ENCODE results near the gene DCST1.

DCST1 gene

DNA sequence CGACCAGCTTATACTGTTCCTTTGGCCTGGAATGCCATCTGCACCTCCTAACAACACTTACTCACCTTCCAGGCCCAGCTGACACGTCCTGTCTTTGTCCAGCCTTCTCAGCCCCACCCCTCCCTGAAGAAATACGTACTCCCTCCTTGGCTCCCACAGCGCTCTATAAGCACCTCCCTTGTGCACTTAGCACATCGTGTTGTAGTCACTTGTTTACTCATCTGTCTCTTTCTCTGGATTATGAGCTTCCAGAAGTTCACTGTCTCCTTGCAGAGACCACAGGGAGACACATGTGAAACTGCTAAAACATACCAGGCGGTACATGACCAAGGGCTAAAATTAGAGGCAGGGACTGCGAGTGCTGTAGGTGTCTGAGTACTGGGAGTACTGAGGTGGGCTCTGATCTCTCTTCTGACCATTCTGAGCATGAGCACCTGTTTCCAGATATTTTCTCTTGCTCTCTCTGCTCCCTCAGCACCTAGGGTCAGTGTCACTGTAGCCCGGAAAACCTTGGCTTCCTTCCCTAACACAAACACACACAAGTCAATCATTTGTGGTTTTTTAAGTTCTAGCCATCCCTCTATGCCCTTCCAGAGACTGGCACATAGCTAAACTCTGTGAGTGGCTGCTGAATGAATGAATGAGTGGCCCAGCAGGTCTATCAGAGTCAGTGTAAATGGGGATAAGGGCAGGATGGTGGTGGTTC lies 5.1 kb downstream of the DCST1 start:
- H4K20me1 ChIP-seq (ENCODE audit: low read depth, low read length): no peaks in the 10 kb centered on the region
- no peaks in the 10 kb centered on the region for H3K36me3 ChIP-seq (ENCODE audit: low read length)
- no peak for TF ChIP-seq EZH2phosphoT487 (conservative IDR thresholded peaks at IDR 0.05; ENCODE audit: low read length)
- TF ChIP-seq, protein P1, sequence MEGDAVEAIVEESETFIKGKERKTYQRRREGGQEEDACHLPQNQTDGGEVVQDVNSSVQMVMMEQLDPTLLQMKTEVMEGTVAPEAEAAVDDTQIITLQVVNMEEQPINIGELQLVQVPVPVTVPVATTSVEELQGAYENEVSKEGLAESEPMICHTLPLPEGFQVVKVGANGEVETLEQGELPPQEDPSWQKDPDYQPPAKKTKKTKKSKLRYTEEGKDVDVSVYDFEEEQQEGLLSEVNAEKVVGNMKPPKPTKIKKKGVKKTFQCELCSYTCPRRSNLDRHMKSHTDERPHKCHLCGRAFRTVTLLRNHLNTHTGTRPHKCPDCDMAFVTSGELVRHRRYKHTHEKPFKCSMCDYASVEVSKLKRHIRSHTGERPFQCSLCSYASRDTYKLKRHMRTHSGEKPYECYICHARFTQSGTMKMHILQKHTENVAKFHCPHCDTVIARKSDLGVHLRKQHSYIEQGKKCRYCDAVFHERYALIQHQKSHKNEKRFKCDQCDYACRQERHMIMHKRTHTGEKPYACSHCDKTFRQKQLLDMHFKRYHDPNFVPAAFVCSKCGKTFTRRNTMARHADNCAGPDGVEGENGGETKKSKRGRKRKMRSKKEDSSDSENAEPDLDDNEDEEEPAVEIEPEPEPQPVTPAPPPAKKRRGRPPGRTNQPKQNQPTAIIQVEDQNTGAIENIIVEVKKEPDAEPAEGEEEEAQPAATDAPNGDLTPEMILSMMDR (IDR thresholded peaks at IDR 0.05; ENCODE audit: insufficient read depth, low read length, poor library complexity, severe bottlenecking): no peak
- no peaks in the 10 kb centered on the region for H3K27me3 ChIP-seq (ENCODE audit: low read length)
- no peak overlapping the region for H3K9ac ChIP-seq (ENCODE audit: low read length)
- no peak overlapping the region for H3K27ac ChIP-seq (ENCODE audit: low read depth, low read length)
- H2AFZ ChIP-seq (ENCODE audit: low read depth, low read length, severe bottlenecking): no peak overlapping the region
- no peaks in the 10 kb centered on the region for H3F3A ChIP-seq (ENCODE audit: insufficient read depth)
- no peaks in the 10 kb centered on the region for H3K79me2 ChIP-seq (ENCODE audit: insufficient read depth, low read length)
- no peaks in the 10 kb centered on the region for H3K9me3 ChIP-seq (ENCODE audit: insufficient read depth, low read length)
- H3K4me2 ChIP-seq (ENCODE audit: low read depth, low read length, poor library complexity, severe bottlenecking): no peak overlapping the region
- no peak overlapping the region for H3K4me3 ChIP-seq (ENCODE audit: insufficient read depth, low read length, poor library complexity, severe bottlenecking)
- H3K9me2 ChIP-seq (replicated peaks; ENCODE audit: insufficient read depth, low read length): no peaks in the 10 kb centered on the region

DNA sequence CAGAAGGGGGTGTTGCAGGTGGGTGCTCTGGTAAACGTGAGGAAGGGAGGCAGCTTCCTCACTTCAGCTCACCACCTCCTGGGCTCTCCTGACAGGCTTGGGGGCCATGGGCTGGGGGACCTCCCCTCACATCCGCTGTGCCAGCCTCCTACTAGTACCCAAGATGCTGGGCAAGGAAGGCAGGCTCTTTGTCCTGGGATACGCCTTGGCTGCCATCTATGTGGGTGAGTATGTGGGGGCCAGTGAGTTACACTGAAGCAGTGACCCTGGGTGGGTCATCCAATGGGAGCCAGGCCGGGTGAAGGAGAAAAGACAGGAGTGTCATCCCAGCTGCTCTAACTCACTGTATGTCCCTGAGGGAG lies 5.7 kb downstream of the DCST1 start:
- Histone ChIP-seq H3K79me2 (ENCODE audit: insufficient read depth, low read length) (no peaks in the 10 kb centered on the region), H3K4me3 (ENCODE audit: insufficient read depth, low read length, poor library complexity, severe bottlenecking) (no peak overlapping the region), H3K27me3 (ENCODE audit: low read length) (no peaks in the 10 kb centered on the region), H3F3A (ENCODE audit: insufficient read depth) (no peaks in the 10 kb centered on the region), H3K9me3 (ENCODE audit: insufficient read depth, low read length) (no peaks in the 10 kb centered on the region), H3K27ac (ENCODE audit: low read depth, low read length) (no peak overlapping the region), H3K9me2 (replicated peaks; ENCODE audit: insufficient read depth, low read length) (no peaks in the 10 kb centered on the region), H2AFZ (ENCODE audit: low read depth, low read length, severe bottlenecking) (no peak overlapping the region), H4K20me1 (ENCODE audit: low read depth, low read length) (no peaks in the 10 kb centered on the region), H3K9ac (ENCODE audit: low read length) (no peak overlapping the region), H3K4me2 (ENCODE audit: low read depth, low read length, poor library complexity, severe bottlenecking) (no peak overlapping the region), H3K36me3 (ENCODE audit: low read length) (no peaks in the 10 kb centered on the region)
- TF ChIP-seq EZH2phosphoT487 (conservative IDR thresholded peaks at IDR 0.05; ENCODE audit: low read length): no peak

DNA sequence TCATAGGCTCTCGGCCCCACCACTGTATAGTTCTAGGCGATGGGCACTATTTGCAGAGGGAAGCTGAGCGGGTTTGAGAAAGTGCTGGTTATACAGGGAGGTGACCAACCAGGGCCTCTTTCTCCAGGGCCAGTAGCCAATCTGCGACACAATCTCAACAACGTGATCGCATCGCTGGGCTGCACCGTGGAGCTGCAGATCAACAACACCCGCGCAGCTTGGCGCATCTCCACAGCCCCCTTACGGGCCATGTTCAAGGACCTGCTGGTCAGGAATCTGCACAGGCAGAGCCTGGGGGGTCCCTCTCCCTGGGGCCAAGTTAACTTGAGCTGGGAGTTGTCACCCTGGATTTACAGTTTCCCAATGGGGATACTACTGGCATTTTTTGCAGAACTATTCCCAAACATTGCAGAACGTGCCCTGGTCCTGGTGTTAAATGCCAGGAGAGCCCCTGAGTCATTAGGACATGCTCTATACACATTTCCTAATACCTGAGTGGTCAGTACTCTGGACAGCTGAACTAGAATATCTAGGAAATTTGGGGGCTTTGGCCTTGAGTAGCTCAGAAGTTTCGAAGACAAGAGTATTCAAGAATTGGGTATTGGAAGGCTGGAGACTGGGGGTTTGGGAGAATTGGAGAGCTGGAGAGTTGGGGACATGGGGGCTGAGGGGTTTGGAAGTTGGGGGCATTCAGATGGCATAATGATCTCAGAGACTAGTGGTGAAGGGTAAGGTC lies 6.9 kb downstream of the DCST1 start:
- no peak overlapping the region for H3K4me3 ChIP-seq (ENCODE audit: insufficient read depth, low read length, poor library complexity, severe bottlenecking)
- H3K4me2 ChIP-seq (ENCODE audit: low read depth, low read length, poor library complexity, severe bottlenecking): no peak overlapping the region
- H3K9me3 ChIP-seq (ENCODE audit: insufficient read depth, low read length): no peaks in the 10 kb centered on the region

More for the DNA sequence above, 6.9 kb downstream of the DCST1 start:
- Histone ChIP-seq H3F3A (ENCODE audit: insufficient read depth) (no peaks in the 10 kb centered on the region), H4K20me1 (ENCODE audit: low read depth, low read length) (no peaks in the 10 kb centered on the region), H3K36me3 (ENCODE audit: low read length) (no peaks in the 10 kb centered on the region), H3K27ac (ENCODE audit: low read depth, low read length) (no peak overlapping the region), H2AFZ (ENCODE audit: low read depth, low read length, severe bottlenecking) (no peak overlapping the region), H3K9me2 (replicated peaks; ENCODE audit: insufficient read depth, low read length) (no peaks in the 10 kb centered on the region), H3K27me3 (ENCODE audit: low read length) (no peaks in the 10 kb centered on the region), H3K9ac (ENCODE audit: low read length) (no peak overlapping the region), H3K79me2 (ENCODE audit: insufficient read depth, low read length) (no peaks in the 10 kb centered on the region)
- no peak for TF ChIP-seq EZH2phosphoT487 (conservative IDR thresholded peaks at IDR 0.05; ENCODE audit: low read length)
- TF ChIP-seq, protein P1 (IDR thresholded peaks at IDR 0.05; ENCODE audit: insufficient read depth, low read length, poor library complexity, severe bottlenecking): no peak
